ENCODE results near the gene RINT1. TPM values are rescaled to one million over a fixed set of nuclear protein-coding genes. Genes with fewer than 3 reads are reported as not detected.

RINT1 gene
- total RNA-seq, 4 donors from 2014 or later = 7.8 to 17.1 (median 16.1) TPM

GRCh38 chr7:105602325-105603305 is 70.6 kb downstream of the RINT1 start:
- no peak overlapping the region for H3K27ac ChIP-seq
- H3K4me3 ChIP-seq = no peak overlapping the region
- 77 to 85% methylated on average over 18 to 19 of the region's 19 CpGs for WGBS, 2 donors
- H3K4me1 ChIP-seq = no peaks in the 10 kb centered on the region
- peaks cover 0 to 13% (median 0%) of the 10 kb centered on the region in 3 donors for H3K36me3 ChIP-seq
- DNase-seq = no peak
- intact Hi-C loops (cut with DNase I) = no loop called here
- TF ChIP-seq POLR2A (IDR thresholded peaks at IDR 0.05) = no peak
- TF ChIP-seq, protein P1, sequence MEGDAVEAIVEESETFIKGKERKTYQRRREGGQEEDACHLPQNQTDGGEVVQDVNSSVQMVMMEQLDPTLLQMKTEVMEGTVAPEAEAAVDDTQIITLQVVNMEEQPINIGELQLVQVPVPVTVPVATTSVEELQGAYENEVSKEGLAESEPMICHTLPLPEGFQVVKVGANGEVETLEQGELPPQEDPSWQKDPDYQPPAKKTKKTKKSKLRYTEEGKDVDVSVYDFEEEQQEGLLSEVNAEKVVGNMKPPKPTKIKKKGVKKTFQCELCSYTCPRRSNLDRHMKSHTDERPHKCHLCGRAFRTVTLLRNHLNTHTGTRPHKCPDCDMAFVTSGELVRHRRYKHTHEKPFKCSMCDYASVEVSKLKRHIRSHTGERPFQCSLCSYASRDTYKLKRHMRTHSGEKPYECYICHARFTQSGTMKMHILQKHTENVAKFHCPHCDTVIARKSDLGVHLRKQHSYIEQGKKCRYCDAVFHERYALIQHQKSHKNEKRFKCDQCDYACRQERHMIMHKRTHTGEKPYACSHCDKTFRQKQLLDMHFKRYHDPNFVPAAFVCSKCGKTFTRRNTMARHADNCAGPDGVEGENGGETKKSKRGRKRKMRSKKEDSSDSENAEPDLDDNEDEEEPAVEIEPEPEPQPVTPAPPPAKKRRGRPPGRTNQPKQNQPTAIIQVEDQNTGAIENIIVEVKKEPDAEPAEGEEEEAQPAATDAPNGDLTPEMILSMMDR (IDR thresholded peaks at IDR 0.05) = no peak
- no peaks in the 10 kb centered on the region for H3K9me3 ChIP-seq
- peaks cover 0 to 7% (median 0%) of the 10 kb centered on the region in 4 donors for H3K27me3 ChIP-seq

DNA sequence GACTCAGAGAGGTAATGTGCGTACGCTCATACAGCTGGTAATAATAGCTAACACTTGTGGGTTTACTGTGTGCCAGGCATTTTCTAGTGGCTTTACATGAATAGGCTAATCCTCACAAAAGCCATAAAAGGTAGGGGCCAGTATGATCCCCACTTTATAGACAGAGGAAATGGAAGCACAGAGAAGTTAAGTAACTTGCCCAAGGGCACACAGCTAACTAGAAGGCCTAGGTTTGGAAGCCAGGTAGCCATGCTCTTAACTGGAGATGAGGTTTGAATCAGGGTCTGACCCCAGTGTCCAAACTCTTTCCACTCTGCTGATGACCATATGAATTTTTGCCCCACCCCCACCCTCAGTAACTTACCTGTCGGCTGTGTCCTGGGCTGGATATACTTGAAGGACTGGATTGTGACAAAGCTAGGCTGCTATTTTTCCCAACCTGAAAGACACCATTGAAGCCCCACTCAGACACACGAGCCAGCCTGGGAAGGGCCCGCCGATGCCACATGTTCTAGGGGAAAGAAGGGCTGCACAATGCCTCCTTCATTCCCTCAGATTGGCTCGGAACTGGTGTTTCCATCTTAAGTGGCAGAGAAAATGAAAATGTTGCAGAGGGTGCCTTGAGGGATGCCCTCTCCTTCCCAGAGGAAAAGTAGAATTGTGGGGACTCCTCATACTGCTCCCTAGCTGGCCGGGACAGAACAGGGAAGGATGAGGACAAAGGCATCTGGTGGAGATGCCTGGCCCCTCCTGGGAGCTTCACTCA is 78.3 kb downstream of the RINT1 start:
- H3K27ac ChIP-seq = no peak overlapping the region
- H3K36me3 ChIP-seq = peaks cover 0 to 48% (median 8%) of the 10 kb centered on the region in 3 donors
- no peak for DNase-seq
- no peak for TF ChIP-seq POLR2A (IDR thresholded peaks at IDR 0.05)
- TF ChIP-seq, protein P1 (IDR thresholded peaks at IDR 0.05) = no peak
- H3K4me3 ChIP-seq = no peak overlapping the region
- intact Hi-C loops (cut with DNase I) = no loop called here
- H3K9me3 ChIP-seq = no peaks in the 10 kb centered on the region
- WGBS, 2 donors = 85 to 88% methylated on average over 5 to 8 of the region's 8 CpGs
- no peaks in the 10 kb centered on the region for H3K4me1 ChIP-seq
- H3K27me3 ChIP-seq = no peaks in the 10 kb centered on the region

DNA sequence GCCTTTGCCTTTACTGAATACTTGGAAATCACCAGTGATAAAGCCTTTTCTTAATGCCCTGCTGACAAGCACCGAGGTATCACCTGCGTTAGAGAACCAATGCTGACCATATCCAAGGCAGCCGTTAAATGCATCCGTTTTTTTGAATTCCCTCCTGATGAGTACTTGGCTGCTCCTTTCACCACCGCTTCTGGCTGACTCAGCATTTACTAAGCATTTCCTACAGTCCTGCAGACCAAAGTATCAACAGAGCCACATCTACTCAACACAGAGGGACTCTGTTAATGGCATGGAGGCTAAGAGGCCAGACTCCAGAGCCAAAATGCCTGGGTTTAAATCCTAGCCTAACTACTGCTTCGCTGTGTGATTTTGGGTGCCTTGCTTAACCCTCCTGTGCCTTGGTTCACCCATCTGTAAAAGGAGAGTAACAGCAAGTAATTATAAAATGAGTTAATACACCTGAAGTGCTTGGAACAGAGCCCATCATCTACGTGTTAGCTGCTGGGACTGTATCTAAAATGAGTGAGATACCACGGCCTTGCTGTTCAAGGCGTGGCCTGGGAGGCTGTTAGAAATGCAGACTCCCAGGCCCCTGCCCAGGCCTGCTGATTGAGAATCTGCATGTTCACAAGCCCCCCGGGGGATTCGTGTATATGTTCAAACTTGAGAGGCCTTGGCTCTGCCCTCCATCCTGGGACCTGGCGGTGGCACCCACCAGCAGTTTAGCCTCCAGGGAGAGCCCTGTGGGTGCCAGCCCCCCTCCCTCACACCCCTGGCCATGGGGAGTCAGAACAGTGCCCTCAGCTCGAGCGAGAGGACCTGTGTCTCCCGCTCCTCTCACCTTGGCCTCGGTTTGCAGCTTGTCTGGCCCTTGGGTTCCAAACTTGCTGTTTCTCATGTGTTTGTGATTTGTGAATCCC is 80.1 kb downstream of the RINT1 start:
- H3K4me1 ChIP-seq = no peaks in the 10 kb centered on the region
- DNase-seq = no peak

DNA sequence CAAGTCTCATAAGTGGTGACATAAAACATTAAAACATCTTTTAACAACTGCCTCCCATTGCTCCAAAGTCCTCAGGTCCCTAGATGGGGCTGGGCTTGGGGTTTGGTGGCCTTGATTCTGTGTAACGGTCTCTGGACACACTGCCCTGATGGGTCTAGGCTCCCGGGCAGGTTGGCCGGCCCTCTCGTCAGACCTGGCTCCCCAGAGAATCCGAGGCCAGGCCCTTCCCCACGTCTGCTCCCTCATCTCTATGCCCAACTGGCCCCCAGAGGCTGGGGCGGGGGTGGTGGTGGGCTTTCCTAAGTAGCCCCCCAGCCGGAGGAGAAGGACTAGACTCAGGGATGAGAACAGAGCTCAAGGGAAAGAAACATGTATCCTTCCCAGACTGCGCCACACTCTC is 80.8 kb downstream of the RINT1 start:
- no peak overlapping the region for H3K4me3 ChIP-seq
- intact Hi-C loops (cut with DNase I) = no loop called here
- H3K4me1 ChIP-seq = no peaks in the 10 kb centered on the region
- peaks cover 0 to 59% (median 8%) of the 10 kb centered on the region in 3 donors for H3K36me3 ChIP-seq
- TF ChIP-seq POLR2A (IDR thresholded peaks at IDR 0.05) = no peak
- TF ChIP-seq, protein P1 (IDR thresholded peaks at IDR 0.05) = no peak
- H3K27ac ChIP-seq = no peak overlapping the region
- WGBS, 2 donors = 93% methylated on average over 8 of the region's 9 CpGs; no CpG with 5 or more reads in 1 of the 2 donors
- DNase-seq = no peak
- H3K9me3 ChIP-seq = no peaks in the 10 kb centered on the region
- no peaks in the 10 kb centered on the region for H3K27me3 ChIP-seq

More for the DNA sequence above, 80.1 kb downstream of the RINT1 start:
- no peaks in the 10 kb centered on the region for H3K9me3 ChIP-seq
- 82 to 88% methylated on average over 10 to 14 of the region's 16 CpGs for WGBS, 2 donors
- intact Hi-C loops (cut with DNase I) = no loop called here
- no peak for TF ChIP-seq POLR2A (IDR thresholded peaks at IDR 0.05)
- TF ChIP-seq, protein P1 (IDR thresholded peaks at IDR 0.05) = no peak
- no peak overlapping the region for H3K4me3 ChIP-seq
- peaks cover 0 to 57% (median 8%) of the 10 kb centered on the region in 3 donors for H3K36me3 ChIP-seq
- no peaks in the 10 kb centered on the region for H3K27me3 ChIP-seq
- no peak overlapping the region for H3K27ac ChIP-seq

All from esophagus squamous epithelium (tissue), 5 donors.